Vagina (tissue), 2 donors: ENCODE data around the gene CMTM1.

Experiments
- CTCF ChIP-seq, 3 experiments: fragments of 450-650 bp in 2 of 3; fragments of 200-600 bp in 1 of 3; sonication (generic) in 1 of 3; IDR thresholded peaks; one replicate each; pipeline ENCODE4 v1.5.1; 2017 to 2019; ENCODE audit warnings: antibody characterized with exemption in 3 of 3, mild to moderate bottlenecking in 2 of 3, moderate library complexity in 2 of 3
- POLR2AphosphoS5 ChIP-seq, 2 donors: sonication (generic); formaldehyde crosslinking; IDR thresholded peaks; one replicate each; pipeline ENCODE4 v1.9.0; 2017; ENCODE audit warnings: antibody characterized with exemption in 2 of 2, mild to moderate bottlenecking in 2 of 2, low read depth in 1 of 2; ENCODE audit not compliant: insufficient read depth in 1 of 2

GRCh38 chr16:66560107-66560506 is 6.1 kb upstream of the CMTM1 start:
- TF ChIP-seq POLR2AphosphoS5 (IDR thresholded peaks at IDR 0.05; ENCODE audit: insufficient read depth in 1 of 2, low read depth in 1 of 2) (no peak), CTCF (IDR thresholded peaks at IDR 0.05) (no peak)
